Osteocyte (in vitro differentiated cells): Measurements from ENCODE around the gene RYR2. TPM values are rescaled to one million over a fixed set of nuclear protein-coding genes. Genes with fewer than 3 reads are reported as not detected.
"Not testable (repeated sequence)": the region's sequence is repeated elsewhere in the genome, so short reads cannot be mapped to it uniquely, and the experiment has no call there.

Experiments used
- DNase-seq: peaks from one replicate; pipeline ENCODE4 v3.0.0; 2021; ENCODE audit warnings: mixed read lengths; ENCODE audit not compliant: unreplicated experiment; ENCODE audit errors: extremely low spot score
- H3K27ac Mint-ChIP-seq: one replicate; pipeline ENCODE4 v1.8.0; 2021; ENCODE audit warnings: mild to moderate bottlenecking, mixed read lengths; ENCODE audit not compliant: unreplicated experiment
- H3K27me3 Mint-ChIP-seq: one replicate; pipeline ENCODE4 v1.8.0; 2021; ENCODE audit warnings: mixed read lengths; ENCODE audit not compliant: unreplicated experiment
- H3K36me3 Mint-ChIP-seq: one replicate; pipeline ENCODE4 v1.8.0; 2021; ENCODE audit warnings: mixed read lengths; ENCODE audit not compliant: unreplicated experiment
- H3K4me1 Mint-ChIP-seq: one replicate; pipeline ENCODE4 v1.8.0; 2021; ENCODE audit warnings: mixed read lengths; ENCODE audit not compliant: unreplicated experiment
- H3K4me3 Mint-ChIP-seq: one replicate; pipeline ENCODE4 v1.8.0; 2021; ENCODE audit warnings: mild to moderate bottlenecking, moderate library complexity, mixed read lengths; ENCODE audit not compliant: unreplicated experiment
- H3K9me3 Mint-ChIP-seq: one replicate; pipeline ENCODE4 v1.8.0; 2021; ENCODE audit warnings: mixed read lengths; ENCODE audit not compliant: unreplicated experiment
- total RNA-seq: library from RNA; stranded (reverse); gene quantifications from 2 replicates; pipeline ENCODE4 v1.2.1, GENCODE V29; 2021
- TF ChIP-seq, protein P1 (sequence below): fragments of 200-600 bp; sonication (generic); IDR thresholded peaks from 2 replicates; pipeline ENCODE4 v1.5.0; 2021; ENCODE audit warnings: antibody characterized with exemption, mild to moderate bottlenecking, moderate library complexity

Gene RYR2
- total RNA-seq, 1 donor from 2014 or later: 0.03 TPM

- Mint-ChIP-seq H3K27me3 (no peaks in the 10 kb centered on the region), H3K27ac (no peak overlapping the region), H3K4me1 (no peaks in the 10 kb centered on the region), H3K9me3 (no peaks in the 10 kb centered on the region), H3K4me3 (no peak overlapping the region), H3K36me3 (no peaks in the 10 kb centered on the region)
- TF ChIP-seq, protein P1, sequence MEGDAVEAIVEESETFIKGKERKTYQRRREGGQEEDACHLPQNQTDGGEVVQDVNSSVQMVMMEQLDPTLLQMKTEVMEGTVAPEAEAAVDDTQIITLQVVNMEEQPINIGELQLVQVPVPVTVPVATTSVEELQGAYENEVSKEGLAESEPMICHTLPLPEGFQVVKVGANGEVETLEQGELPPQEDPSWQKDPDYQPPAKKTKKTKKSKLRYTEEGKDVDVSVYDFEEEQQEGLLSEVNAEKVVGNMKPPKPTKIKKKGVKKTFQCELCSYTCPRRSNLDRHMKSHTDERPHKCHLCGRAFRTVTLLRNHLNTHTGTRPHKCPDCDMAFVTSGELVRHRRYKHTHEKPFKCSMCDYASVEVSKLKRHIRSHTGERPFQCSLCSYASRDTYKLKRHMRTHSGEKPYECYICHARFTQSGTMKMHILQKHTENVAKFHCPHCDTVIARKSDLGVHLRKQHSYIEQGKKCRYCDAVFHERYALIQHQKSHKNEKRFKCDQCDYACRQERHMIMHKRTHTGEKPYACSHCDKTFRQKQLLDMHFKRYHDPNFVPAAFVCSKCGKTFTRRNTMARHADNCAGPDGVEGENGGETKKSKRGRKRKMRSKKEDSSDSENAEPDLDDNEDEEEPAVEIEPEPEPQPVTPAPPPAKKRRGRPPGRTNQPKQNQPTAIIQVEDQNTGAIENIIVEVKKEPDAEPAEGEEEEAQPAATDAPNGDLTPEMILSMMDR: no peak
- no peak for DNase-seq
Measured at GRCh38 chr1:237834048-237834447, 792.1 kb downstream of the RYR2 start.

- no peaks in the 10 kb centered on the region for H3K36me3 Mint-ChIP-seq
- TF ChIP-seq, protein P1: no peak
- no peaks in the 10 kb centered on the region for H3K27me3 Mint-ChIP-seq
- H3K4me1 Mint-ChIP-seq: no peaks in the 10 kb centered on the region
- no peak overlapping the region for H3K4me3 Mint-ChIP-seq
- H3K27ac Mint-ChIP-seq: no peak overlapping the region
- DNase-seq: no peak
- no peaks in the 10 kb centered on the region for H3K9me3 Mint-ChIP-seq
Measured at GRCh38 chr1:237834461-237834860, 792.5 kb downstream of the RYR2 start.

DNA sequence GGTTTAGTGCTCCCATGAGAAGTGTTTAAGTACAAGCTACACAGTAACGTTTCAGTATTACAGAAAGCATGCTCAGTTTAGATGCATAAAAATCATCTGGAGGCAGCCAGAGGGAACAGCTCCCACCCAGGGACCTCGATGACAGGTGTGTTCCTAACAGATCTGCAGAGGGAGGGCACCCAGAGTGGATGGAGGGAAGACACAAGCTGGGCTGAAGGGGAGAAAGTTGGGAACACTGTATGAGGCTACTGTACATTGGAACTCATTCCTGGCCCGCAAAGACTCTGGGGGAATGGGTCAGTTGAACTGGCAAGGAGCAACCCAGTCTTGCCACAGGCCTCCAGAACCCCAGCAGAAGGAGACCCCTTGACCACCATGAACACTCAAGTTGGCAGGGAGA is 796.3 kb downstream of the RYR2 start:
- Mint-ChIP-seq H3K27me3 (no peaks in the 10 kb centered on the region), H3K4me3 (no peak overlapping the region), H3K27ac (no peak overlapping the region), H3K4me1 (no peaks in the 10 kb centered on the region), H3K36me3 (no peaks in the 10 kb centered on the region), H3K9me3 (peaks cover 4% of the 10 kb centered on the region)
- no peak for DNase-seq
- TF ChIP-seq, protein P1: no peak

- Mint-ChIP-seq H3K27ac (no peak overlapping the region), H3K9me3 (peaks cover 4% of the 10 kb centered on the region), H3K4me3 (no peak overlapping the region), H3K36me3 (no peaks in the 10 kb centered on the region), H3K27me3 (no peaks in the 10 kb centered on the region), H3K4me1 (no peaks in the 10 kb centered on the region)
- TF ChIP-seq, protein P1: no peak
- DNase-seq: no peak
Measured at GRCh38 chr1:237838904-237839534, 797.0 kb downstream of the RYR2 start.

DNA sequence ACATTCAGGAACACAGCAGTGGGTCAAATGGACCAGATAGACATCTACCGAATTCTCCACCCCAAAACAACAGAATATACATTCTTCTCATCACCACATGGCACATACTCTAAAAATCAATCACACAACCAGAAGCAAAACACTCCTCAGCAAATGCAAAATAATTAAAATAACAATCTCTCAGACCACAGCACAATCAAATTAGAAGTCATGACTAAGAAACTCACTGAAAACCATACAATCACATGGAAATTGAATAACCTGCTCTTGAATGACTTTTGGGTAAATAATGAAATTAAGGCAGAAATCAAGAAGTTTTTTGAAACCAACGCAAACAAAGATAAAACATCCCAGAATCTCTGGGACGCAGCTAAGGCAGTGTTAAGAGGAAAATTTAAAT is 799.5 kb downstream of the RYR2 start:
- no peak for DNase-seq
- Mint-ChIP-seq H3K36me3 (no peaks in the 10 kb centered on the region), H3K9me3 (peaks cover 4% of the 10 kb centered on the region), H3K27ac (no peak overlapping the region), H3K4me3 (no peak overlapping the region), H3K4me1 (no peaks in the 10 kb centered on the region), H3K27me3 (no peaks in the 10 kb centered on the region)
- TF ChIP-seq, protein P1: no peak

DNA sequence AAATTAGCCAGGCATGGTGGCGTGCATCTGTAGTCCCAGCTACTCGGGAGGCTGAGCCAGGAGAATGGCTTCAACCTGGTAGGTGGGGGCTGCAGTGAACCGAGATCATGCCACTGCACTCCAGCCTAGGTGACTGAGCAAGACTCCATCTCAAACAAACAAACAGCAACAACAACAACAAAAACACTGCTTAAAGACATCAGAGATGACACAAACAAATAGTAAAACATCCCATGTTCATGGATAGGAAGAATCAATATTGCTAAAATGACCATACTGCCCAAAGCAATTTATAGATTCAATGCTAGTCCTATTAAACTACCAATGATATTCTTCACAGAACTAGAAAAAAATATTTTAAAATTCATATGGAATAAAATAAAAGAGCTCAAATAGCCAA is 801.5 kb downstream of the RYR2 start:
- not testable (repeated sequence) for H3K27me3 Mint-ChIP-seq, H3K9me3 Mint-ChIP-seq, H3K27ac Mint-ChIP-seq, H3K4me1 Mint-ChIP-seq, DNase-seq, H3K4me3 Mint-ChIP-seq, H3K36me3 Mint-ChIP-seq
